ENCODE data around the gene REXO1.

Gene REXO1

GRCh38 chr19:1847348-1847683 lies 967 bp downstream of the REXO1 start:
- peaks cover 2% of the 10 kb centered on the region; the same call in 1 of the 2 replicates for H3K4me1 ChIP-seq (ENCODE audit: control insufficient read depth, insufficient read depth, low read length)
- TF ChIP-seq ZBTB21 (tag by site-specific recombination; IDR thresholded peaks at IDR 0.05) (0 out of 2 replicates have a peak, but pooled peaks have one; percentile 75), ZNF175 (tag by site-specific recombination; IDR thresholded peaks at IDR 0.05) (no peak), ZNF629 (tag by site-specific recombination; IDR thresholded peaks at IDR 0.05) (peak; percentile 51; the same call in 1 of the 2 replicates), GLI4 (tag by site-specific recombination; IDR thresholded peaks at IDR 0.05) (no peak), ZNF530 (tag by site-specific recombination; IDR thresholded peaks at IDR 0.05; ENCODE audit: low read depth) (no peak)
- TF ChIP-seq, protein P1, sequence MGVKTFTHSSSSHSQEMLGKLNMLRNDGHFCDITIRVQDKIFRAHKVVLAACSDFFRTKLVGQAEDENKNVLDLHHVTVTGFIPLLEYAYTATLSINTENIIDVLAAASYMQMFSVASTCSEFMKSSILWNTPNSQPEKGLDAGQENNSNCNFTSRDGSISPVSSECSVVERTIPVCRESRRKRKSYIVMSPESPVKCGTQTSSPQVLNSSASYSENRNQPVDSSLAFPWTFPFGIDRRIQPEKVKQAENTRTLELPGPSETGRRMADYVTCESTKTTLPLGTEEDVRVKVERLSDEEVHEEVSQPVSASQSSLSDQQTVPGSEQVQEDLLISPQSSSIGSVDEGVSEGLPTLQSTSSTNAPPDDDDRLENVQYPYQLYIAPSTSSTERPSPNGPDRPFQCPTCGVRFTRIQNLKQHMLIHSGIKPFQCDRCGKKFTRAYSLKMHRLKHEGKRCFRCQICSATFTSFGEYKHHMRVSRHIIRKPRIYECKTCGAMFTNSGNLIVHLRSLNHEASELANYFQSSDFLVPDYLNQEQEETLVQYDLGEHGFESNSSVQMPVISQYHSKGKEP (tag by site-specific recombination; IDR thresholded peaks at IDR 0.05): no peak
- TF ChIP-seq, protein P2, sequence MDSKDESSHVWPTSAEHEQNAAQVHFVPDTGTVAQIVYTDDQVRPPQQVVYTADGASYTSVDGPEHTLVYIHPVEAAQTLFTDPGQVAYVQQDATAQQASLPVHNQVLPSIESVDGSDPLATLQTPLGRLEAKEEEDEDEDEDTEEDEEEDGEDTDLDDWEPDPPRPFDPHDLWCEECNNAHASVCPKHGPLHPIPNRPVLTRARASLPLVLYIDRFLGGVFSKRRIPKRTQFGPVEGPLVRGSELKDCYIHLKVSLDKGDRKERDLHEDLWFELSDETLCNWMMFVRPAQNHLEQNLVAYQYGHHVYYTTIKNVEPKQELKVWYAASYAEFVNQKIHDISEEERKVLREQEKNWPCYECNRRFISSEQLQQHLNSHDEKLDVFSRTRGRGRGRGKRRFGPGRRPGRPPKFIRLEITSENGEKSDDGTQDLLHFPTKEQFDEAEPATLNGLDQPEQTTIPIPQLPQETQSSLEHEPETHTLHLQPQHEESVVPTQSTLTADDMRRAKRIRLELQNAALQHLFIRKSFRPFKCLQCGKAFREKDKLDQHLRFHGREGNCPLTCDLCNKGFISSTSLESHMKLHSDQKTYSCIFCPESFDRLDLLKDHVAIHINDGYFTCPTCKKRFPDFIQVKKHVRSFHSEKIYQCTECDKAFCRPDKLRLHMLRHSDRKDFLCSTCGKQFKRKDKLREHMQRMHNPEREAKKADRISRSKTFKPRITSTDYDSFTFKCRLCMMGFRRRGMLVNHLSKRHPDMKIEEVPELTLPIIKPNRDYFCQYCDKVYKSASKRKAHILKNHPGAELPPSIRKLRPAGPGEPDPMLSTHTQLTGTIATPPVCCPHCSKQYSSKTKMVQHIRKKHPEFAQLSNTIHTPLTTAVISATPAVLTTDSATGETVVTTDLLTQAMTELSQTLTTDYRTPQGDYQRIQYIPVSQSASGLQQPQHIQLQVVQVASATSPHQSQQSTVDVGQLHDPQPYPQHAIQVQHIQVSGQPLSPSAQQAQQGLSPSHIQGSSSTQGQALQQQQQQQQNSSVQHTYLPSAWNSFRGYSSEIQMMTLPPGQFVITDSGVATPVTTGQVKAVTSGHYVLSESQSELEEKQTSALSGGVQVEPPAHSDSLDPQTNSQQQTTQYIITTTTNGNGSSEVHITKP (tag by site-specific recombination; IDR thresholded peaks at IDR 0.05): peak; percentile 69
- H3K4me3 ChIP-seq (ENCODE audit: low read depth, low read length): peak overlapping the region; percentile 96
- H3K36me3 ChIP-seq (ENCODE audit: control insufficient read depth in 2 of 2, insufficient read depth in 1 of 2, low read length in 2 of 2): peaks cover 0 to 23% of the 10 kb centered on the region in 2 experiments; a peak in 1 of 3 replicates
- ChIA-PET POLR2A (interaction anchor here (1.2 kb wide), 1 partner anchor 9 kb away, joined by 5 read pairs; no protein-coding TSS in a partner anchor), CTCF (interaction anchor here (0.7 to 3.1 kb wide), 4 partner anchors 9 to 204 kb away, joined by 3 to 32 read pairs (median 6); no protein-coding TSS in a partner anchor)
- H3K27ac ChIP-seq (ENCODE audit: extremely low read depth, low read depth, low read length): peak overlapping the region; percentile 100; the same call in 1 of the 2 replicates
- no peaks in the 10 kb centered on the region for H3K9me3 ChIP-seq (ENCODE audit: control insufficient read depth, insufficient read depth, low read depth, low read length)

DNA sequence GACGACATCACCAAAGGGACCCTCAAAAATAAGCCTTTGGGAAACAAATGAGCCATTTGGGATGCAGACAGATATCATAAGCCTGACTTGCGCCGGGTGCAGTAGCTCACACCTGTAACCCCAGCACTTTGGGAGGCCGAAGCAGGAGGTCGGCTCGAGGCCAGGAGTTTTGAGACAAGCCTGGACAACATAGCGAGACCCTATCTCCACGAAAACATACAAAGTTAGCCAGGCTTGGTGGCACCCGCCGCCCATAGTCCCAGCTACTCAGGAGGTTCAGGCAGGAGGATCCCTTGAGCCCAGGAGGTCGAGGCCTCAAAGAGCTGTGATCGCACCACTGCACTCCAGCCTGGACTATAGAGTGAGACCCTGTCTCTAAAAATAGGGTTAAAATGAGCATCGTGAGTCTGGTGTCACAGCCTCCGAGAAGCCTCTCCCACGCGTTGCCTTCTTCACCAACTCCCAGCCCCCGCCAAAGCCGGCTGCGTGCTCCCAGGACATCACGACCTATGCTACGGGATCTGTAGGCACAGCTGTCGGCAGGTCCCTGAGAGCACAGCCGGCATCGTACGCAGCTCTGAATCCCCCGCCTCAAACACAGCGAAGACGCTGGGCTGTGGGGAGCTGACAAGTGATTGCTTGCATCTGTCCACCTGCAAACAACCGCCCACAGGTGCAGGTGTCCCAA lies 1.6 kb downstream of the REXO1 start:
- CTCF ChIA-PET: interaction anchor here (0.6 to 3.1 kb wide), 7 partner anchors 9 to 205 kb away, joined by 3 to 32 read pairs (median 4); no protein-coding TSS in a partner anchor
- POLR2A ChIA-PET: interaction anchor here (1.2 kb wide), 1 partner anchor 8 kb away, joined by 5 read pairs; no protein-coding TSS in a partner anchor
- peak; percentile 84 for TF ChIP-seq ZNF121 (tag by site-specific recombination; IDR thresholded peaks at IDR 0.05)
- no peak for TF ChIP-seq ZNF157 (tag by site-specific recombination; IDR thresholded peaks at IDR 0.05)
- peaks cover 0 to 23% of the 10 kb centered on the region in 2 experiments; a peak in 1 of 3 replicates for H3K36me3 ChIP-seq (ENCODE audit: control insufficient read depth in 2 of 2, insufficient read depth in 1 of 2, low read length in 2 of 2)
- peaks cover 2% of the 10 kb centered on the region; the same call in 1 of the 2 replicates for H3K4me1 ChIP-seq (ENCODE audit: control insufficient read depth, insufficient read depth, low read length)
- no peak overlapping the region for H3K27ac ChIP-seq (ENCODE audit: extremely low read depth, low read depth, low read length)
- no peaks in the 10 kb centered on the region for H3K9me3 ChIP-seq (ENCODE audit: control insufficient read depth, insufficient read depth, low read depth, low read length)
- peak overlapping the region; percentile 17 for H3K4me3 ChIP-seq (ENCODE audit: low read depth, low read length)

GRCh38 chr19:1845642-1846041 lies 2.6 kb downstream of the REXO1 start:
- peaks cover 2% of the 10 kb centered on the region; the same call in 1 of the 2 replicates for H3K4me1 ChIP-seq (ENCODE audit: control insufficient read depth, insufficient read depth, low read length)
- H3K4me3 ChIP-seq (ENCODE audit: low read depth, low read length): no peak overlapping the region
- TF ChIP-seq PRDM6 (tag by site-specific recombination; IDR thresholded peaks at IDR 0.05) (no peak), ZNF341 (tag by site-specific recombination; IDR thresholded peaks at IDR 0.05; ENCODE audit: low read depth) (no peak), ZNF510 (tag by site-specific recombination; IDR thresholded peaks at IDR 0.05; ENCODE audit: insufficient replicate concordance) (no peak), ZNF155 (tag by site-specific recombination; IDR thresholded peaks at IDR 0.05) (no peak), ZNF202 (tag by site-specific recombination; IDR thresholded peaks at IDR 0.05; ENCODE audit: borderline replicate concordance) (no peak)
- TF ChIP-seq, protein P3, sequence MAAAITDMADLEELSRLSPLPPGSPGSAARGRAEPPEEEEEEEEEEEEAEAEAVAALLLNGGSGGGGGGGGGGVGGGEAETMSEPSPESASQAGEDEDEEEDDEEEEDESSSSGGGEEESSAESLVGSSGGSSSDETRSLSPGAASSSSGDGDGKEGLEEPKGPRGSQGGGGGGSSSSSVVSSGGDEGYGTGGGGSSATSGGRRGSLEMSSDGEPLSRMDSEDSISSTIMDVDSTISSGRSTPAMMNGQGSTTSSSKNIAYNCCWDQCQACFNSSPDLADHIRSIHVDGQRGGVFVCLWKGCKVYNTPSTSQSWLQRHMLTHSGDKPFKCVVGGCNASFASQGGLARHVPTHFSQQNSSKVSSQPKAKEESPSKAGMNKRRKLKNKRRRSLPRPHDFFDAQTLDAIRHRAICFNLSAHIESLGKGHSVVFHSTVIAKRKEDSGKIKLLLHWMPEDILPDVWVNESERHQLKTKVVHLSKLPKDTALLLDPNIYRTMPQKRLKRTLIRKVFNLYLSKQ (tag by site-specific recombination; IDR thresholded peaks at IDR 0.05; ENCODE audit: borderline replicate concordance): no peak
- CTCF ChIA-PET: interaction anchor here (0.7 to 3.1 kb wide), 4 partner anchors 8 to 425 kb away, joined by 3 to 32 read pairs (median 4); no protein-coding TSS in a partner anchor
- POLR2A ChIA-PET: no interaction called here
- no peaks in the 10 kb centered on the region for H3K9me3 ChIP-seq (ENCODE audit: control insufficient read depth, insufficient read depth, low read depth, low read length)
- peaks cover 0 to 23% of the 10 kb centered on the region in 2 experiments; a peak in 1 of 3 replicates for H3K36me3 ChIP-seq (ENCODE audit: control insufficient read depth in 2 of 2, insufficient read depth in 1 of 2, low read length in 2 of 2)
- H3K27ac ChIP-seq (ENCODE audit: extremely low read depth, low read depth, low read length): no peak overlapping the region

Measured in HEK293 (cell line).